ENCODE results near the gene SPNS2. TPM values are rescaled to one million over a fixed set of nuclear protein-coding genes. Genes with fewer than 3 reads are reported as not detected.

SPNS2 gene
- polyA plus RNA-seq, 1 donor from 2014 or later, result 39.7 TPM

GRCh38 chr17:4523946-4524345 is 25.3 kb downstream of the SPNS2 start:
- Histone ChIP-seq H3K9me2 (ENCODE audit: insufficient read depth, low read length) (no peaks in the 10 kb centered on the region), H3K4me2 (ENCODE audit: low read length) (no peak overlapping the region), H3K27ac (ENCODE audit: low read length) (no peak overlapping the region), H3K79me2 (replicated peaks; ENCODE audit: insufficient read depth, low read length) (no peaks in the 10 kb centered on the region), H3K36me3 (ENCODE audit: insufficient read depth, low read length) (no peaks in the 10 kb centered on the region), H3F3A (ENCODE audit: insufficient read depth, low read length, poor library complexity, severe bottlenecking) (no peaks in the 10 kb centered on the region), H2AFZ (ENCODE audit: low read depth, low read length) (no peak overlapping the region), H3K4me3 (ENCODE audit: low read length) (no peak overlapping the region), H3K9me3 (ENCODE audit: low read length) (no peaks in the 10 kb centered on the region), H4K20me1 (ENCODE audit: insufficient read depth) (no peaks in the 10 kb centered on the region), H3K27me3 (ENCODE audit: insufficient read depth, low read depth, low read length) (no peaks in the 10 kb centered on the region), H3K9ac (ENCODE audit: low read length) (no peak overlapping the region)
- TF ChIP-seq REST (IDR thresholded peaks at IDR 0.05; ENCODE audit: borderline replicate concordance), result no peak
- no peak for TF ChIP-seq RAD21 (conservative IDR thresholded peaks at IDR 0.05)
- no peak for TF ChIP-seq SMC3 (conservative IDR thresholded peaks at IDR 0.05; ENCODE audit: poor library complexity)
- no peak for TF ChIP-seq MXI1 (conservative IDR thresholded peaks at IDR 0.05; ENCODE audit: poor library complexity, severe bottlenecking)
- TF ChIP-seq EZH2 (IDR thresholded peaks at IDR 0.05; ENCODE audit: borderline replicate concordance, insufficient read depth, low read length, poor library complexity, severe bottlenecking), result no peak
- TF ChIP-seq TAF1 (IDR thresholded peaks at IDR 0.05; ENCODE audit: low read depth), result no peak
- TF ChIP-seq EP300 (conservative IDR thresholded peaks at IDR 0.05; ENCODE audit: poor library complexity, severe bottlenecking), result no peak

- H3K9me3 ChIP-seq (ENCODE audit: low read length), result no peaks in the 10 kb centered on the region
- H3K79me2 ChIP-seq (replicated peaks; ENCODE audit: insufficient read depth, low read length), result no peaks in the 10 kb centered on the region
- H3K9ac ChIP-seq (ENCODE audit: low read length), result no peak overlapping the region
- no peaks in the 10 kb centered on the region for H3K27me3 ChIP-seq (ENCODE audit: insufficient read depth, low read depth, low read length)
- H3K4me2 ChIP-seq (ENCODE audit: low read length), result no peak overlapping the region
- H4K20me1 ChIP-seq (ENCODE audit: insufficient read depth), result no peaks in the 10 kb centered on the region
- H3K9me2 ChIP-seq (ENCODE audit: insufficient read depth, low read length), result no peaks in the 10 kb centered on the region
- TF ChIP-seq POLR2AphosphoS5 (IDR thresholded peaks at IDR 0.05) (no peak), EZH2 (IDR thresholded peaks at IDR 0.05; ENCODE audit: borderline replicate concordance, insufficient read depth, low read length, poor library complexity, severe bottlenecking) (no peak), CTCF (IDR thresholded peaks at IDR 0.05; ENCODE audit: poor library complexity, severe bottlenecking) (no peak), EP300 (conservative IDR thresholded peaks at IDR 0.05; ENCODE audit: poor library complexity, severe bottlenecking) (no peak), REST (IDR thresholded peaks at IDR 0.05; ENCODE audit: borderline replicate concordance) (no peak), TAF1 (IDR thresholded peaks at IDR 0.05; ENCODE audit: low read depth) (no peak), SMC3 (conservative IDR thresholded peaks at IDR 0.05; ENCODE audit: poor library complexity) (no peak), MXI1 (conservative IDR thresholded peaks at IDR 0.05; ENCODE audit: poor library complexity, severe bottlenecking) (no peak), RAD21 (conservative IDR thresholded peaks at IDR 0.05) (no peak)
- no peak overlapping the region for H3K27ac ChIP-seq (ENCODE audit: low read length)
- no peaks in the 10 kb centered on the region for H3F3A ChIP-seq (ENCODE audit: insufficient read depth, low read length, poor library complexity, severe bottlenecking)
- H3K36me3 ChIP-seq (ENCODE audit: insufficient read depth, low read length), result no peaks in the 10 kb centered on the region
- no peak overlapping the region for H3K4me3 ChIP-seq (ENCODE audit: low read length)
- no peak overlapping the region for H2AFZ ChIP-seq (ENCODE audit: low read depth, low read length)
Measured at GRCh38 chr17:4525691-4526397, 27.2 kb downstream of the SPNS2 start.
